Stimulated activated CD8-positive, alpha-beta memory T cell treated with anti-CD3 and anti-CD28 coated beads, Interleukin-4, amount 100 ng/mL, for 4 hours (primary cell): Measurements from ENCODE around the gene SLC49A4.

ENCODE experiments used
- DNase-seq, 2 donors: peaks; one replicate each; pipeline ENCODE4 v3.0.0-alpha.2; 2020; ENCODE audit warnings: low read depth in 2 of 2, low spot score in 1 of 2

The SLC49A4 gene

DNA sequence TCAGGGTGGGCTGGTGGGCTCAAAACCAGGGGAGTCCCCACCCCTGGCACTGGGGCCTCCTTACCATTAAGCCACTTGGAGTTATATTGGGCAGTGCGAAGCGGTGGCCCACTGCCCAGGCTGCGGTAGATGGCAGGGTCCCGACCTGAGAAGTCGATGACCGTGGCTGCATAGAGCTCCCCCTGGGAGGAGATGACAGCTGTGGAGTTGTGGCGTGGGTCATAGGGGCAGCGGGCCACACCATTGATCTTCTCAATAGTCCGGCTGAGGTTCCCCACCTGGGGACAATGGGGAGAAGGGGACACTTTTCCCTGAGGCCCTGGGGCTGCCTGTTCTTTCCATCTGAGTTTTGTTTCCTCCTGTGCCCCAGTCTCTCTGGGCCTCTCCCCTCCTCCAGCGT lies 132.9 kb downstream of the SLC49A4 start:
- DNase-seq: no peak

DNA sequence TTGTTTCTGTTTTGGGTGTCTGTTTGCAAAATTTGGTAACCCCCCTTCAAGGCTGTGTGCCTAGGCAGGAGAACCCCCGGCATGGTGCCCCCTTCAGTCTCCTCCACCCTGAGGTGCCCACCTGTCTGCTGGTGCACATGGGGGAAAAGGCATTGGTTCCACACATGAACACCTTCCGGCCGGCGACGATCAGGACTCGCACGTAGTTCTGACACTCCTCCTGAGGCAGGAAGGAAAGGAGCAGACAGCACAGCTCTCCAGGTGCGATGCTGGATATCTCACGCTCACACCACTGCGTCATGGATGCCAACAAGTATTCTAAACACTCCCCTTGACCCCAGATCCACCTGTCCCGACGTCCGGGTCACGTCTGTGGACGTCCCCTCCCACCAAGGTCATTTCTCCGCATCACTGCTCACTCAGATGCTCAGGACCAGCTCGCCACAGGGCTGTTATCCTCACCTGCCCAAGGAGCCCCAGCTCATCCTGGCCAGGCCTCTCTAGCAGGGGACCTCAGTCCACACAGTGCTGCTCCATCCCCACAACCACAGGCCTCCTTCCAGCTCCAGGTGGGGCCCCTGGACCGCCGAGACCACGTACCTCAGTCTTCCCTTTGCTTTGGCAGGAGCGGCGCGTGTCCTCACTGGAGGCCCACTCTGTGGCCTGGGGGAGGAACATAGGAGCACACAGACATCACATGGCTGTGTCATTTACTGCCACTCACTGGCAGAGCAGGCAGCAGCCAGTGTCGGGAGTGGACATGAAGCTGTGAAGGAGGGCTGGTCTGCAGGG lies 133.7 kb downstream of the SLC49A4 start:
- DNase-seq: no peak

DNA sequence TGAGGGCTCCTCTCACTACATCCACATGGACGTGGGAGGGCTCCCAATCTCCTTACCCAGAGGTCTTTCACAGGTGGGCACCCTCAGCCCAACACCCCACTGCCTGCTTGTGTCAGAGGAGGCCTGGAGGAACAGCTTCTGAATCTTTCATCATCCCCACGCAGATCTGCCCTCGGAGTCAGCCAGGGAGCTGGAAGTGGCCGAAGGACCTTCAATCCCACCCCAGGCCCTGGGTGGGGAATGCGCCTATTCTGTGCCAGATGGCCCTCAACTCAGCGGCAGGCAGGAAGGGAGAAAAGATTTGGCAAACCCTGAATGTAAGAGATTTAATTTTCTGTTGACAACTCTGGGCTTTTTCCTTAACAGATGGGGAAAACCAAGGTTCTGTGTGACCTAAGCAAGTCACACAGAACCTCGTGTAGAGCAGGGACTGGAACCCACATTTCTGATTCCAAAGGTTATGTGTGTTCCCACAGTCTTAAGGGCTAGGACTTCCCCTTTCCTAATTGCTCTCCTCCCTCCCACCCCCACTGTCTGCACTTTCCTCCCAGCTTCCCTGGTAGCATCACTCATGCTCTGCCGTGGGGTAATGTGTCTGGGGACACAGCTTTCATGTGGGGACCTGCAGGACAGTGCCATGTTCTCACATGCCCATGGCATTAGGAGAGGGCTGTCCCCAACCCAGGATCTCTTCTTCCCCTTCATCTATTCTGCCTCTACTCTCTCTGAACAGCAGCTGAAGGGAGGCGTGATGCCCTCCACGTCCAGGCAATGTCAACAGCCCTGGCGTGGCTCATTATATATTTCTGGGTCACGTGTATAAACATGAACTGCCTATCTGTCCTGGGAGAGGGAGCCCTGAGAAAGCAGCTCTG lies 134.6 kb downstream of the SLC49A4 start:
- no peak for DNase-seq

DNA sequence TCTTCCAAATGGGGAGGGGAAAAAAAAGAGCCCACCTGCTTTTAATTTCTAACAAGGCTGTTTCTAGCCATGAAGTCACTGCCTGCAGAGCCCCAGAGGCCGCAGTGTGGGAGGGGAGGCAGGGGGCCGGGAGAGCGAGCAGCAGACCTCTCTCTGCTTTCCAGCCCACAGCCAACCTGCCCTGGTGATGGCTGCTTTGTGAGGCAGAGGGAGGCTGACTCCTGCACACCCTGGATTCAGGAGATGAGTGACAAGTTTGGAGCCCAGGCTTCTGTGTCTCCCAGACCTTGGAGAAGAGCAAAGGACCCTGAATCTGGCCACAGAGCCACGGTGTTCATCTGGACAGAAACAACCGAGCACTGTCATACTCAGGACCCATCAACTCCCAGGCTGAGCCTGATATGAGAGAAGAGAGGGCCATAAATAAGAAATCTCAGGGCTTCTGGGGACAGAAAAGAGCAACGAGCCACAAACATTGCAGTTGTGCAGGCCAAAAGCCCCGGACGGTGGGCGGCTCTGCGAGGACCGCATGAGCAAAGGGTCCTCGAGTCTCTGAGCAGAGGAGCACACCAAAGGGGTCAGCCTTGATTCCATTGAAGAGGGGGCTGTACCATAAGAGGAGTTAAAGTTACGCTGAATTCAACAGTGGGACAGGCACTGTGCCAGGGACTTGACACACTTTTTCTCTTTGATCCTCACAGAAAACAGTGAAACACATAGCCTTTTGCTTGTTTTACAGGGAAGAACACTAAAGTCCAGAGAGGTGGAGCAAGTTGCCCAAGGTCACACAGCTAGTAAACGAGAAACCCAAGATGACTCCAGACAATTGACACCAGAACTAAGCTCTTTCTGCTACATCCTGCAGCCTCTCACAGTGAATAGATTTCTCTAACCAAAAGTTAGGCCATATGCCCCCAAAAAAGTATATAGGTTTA lies 135.5 kb downstream of the SLC49A4 start:
- DNase-seq: no peak
